GM12801 (cell line): ENCODE results near the gene XPO1.

Experiments used
- CTCF ChIP-seq: IDR thresholded peaks from one replicate; pipeline ENCODE4 v1.5.1; 2011; ENCODE audit warnings: control low read depth; ENCODE audit not compliant: insufficient read length; ENCODE audit errors: extremely low read depth

XPO1 gene

DNA sequence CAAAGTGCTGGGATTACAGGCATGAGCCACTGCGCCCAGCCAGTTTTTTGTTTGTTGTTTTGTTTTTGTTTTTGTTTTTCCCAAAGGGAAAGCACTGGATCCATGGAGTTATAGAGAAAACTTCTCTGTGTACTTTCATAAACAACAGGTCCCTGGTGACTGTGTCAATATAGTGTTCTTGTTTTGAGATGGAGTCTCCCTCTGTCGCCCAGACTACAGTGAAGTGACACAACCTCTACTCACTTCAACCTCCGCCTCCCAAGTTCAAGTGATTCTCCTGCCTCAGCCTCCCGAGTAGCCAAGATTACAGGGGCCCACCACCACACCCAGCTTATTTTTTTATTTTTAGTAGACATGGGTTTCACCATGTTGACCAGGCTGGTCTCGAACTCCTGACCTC is 83.8 kb downstream of the XPO1 start:
- TF ChIP-seq CTCF = no peak

DNA sequence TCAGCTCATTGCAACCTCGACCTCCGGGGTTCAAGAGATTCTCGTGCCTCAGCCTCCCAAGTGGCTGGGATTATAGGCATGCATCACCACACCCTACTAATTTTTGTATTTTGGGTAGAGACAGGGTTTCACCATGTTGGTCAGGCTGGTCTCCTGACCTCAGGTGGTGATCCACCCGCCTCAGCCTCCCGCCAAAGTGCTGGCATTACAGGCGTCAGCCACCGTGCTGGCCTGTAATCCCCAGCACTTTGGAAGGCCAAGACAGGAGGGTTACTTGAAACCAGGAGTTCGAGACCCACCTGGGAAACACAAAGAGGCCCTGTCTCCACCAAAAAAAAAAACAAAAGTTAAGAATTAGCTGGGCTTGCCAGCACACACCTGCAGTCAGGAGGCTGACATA is 85.8 kb downstream of the XPO1 start:
- TF ChIP-seq CTCF = no peak

GRCh38 chr2:61451178-61451577 is 87.0 kb downstream of the XPO1 start:
- TF ChIP-seq CTCF = no peak

GRCh38 chr2:61450144-61450543 is 88.0 kb downstream of the XPO1 start:
- no peak for TF ChIP-seq CTCF

DNA sequence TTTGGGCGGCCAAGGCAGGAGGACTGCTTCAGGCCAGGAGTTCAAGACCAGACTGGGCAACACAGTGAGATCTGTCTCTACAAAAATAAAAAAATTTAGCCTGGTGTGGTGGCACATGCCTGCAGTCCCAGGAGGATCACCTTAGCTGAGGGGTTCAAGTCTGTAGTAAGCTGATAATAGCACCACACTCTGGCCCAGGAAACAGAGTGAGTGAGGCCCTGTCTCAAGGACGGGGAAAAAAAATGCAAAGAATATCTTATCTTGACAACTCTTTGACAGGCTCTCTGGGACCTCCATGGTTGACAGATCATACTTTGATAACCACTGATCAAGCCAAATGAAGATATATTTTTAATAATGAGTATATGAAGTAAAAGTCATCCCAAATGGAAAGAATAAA is 89.9 kb downstream of the XPO1 start:
- no peak for TF ChIP-seq CTCF

DNA sequence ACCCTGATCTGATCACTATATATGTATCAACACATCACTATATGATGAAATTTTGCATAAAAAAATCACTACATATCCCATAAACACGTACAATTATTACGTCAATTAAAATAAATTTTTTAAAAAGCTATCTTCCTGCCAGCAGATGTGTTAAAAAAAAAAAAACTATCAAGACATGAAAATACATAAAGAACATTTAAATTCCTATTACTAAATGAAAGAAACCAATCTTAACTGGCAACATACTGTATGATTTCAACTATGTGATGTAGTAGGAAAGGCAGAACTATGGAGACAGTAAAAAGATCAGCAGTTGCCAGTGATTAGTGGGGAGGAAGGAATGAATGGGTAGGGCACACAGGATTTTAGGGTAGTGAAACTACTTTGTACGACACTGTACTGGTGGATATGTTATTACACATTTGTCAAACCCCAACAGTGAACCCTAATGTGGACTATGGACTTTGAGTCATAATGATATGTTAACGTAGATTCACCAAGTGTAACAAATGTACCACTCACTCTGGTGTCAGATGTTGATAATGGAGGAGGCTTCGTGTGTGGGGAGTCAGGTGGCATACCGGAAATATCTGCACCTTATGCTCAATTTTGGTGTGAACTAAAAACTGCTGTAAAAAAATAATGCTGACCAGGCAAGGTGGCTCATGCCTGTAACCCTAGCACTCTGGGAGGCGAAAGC is 94.7 kb downstream of the XPO1 start:
- no peak for TF ChIP-seq CTCF

DNA sequence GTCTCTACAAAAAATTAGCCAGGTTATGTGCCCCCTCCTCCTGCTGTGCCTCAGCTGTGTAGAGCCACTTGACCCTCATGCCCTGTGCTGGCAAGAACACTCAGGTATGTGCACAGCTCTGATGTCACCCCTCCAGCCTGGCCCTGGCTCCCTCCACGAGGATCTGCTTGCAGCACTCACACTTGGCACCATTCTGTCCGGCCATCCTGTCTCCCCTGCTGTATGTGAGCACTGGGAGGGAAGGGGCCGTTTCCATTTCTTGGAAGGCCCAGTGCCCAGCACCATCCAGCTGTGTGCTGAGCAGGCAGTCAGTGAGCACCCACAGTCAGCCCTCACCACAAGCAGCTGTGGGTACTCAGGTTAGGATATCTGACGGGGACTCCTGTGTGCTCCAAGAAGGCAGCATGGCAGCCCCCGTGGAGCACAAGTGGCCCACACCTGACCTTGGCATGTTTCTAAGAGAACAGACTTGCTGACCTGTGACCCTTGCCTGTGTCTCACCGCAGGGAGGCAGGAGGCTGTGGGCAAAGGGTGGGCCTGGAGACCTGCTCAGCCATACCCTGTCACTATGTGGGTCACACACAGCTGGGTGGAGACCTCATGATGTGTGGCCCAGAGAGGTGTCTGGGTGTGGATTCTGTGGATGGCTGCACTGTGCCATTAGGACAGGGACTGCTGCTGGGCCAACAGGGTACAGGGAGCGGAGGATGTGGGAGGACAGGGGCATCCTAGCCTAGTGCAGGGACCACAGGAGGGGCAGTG is 98.7 kb downstream of the XPO1 start:
- TF ChIP-seq CTCF = no peak
